NCI-H187 treated with DMSO at 0.1 percent for 48 hours (cell line): ENCODE measurements around the gene TMEM150B.
A peak's percentile ranks its signal among the peaks of the same experiment; 100 is the strongest.

Source experiments
- DNase-seq: peaks from one replicate; lab custom pipeline; 2025; lab: John Stamatoyannopoulos, UW

Gene TMEM150B

GRCh38 chr19:55305983-55306562, 19.1 kb downstream of the TMEM150B start:
- no peak for DNase-seq

GRCh38 chr19:55305491-55305890, 19.6 kb downstream of the TMEM150B start:
- DNase-seq, result no peak

GRCh38 chr19:55304980-55305379, 20.2 kb downstream of the TMEM150B start:
- no peak for DNase-seq

GRCh38 chr19:55304279-55304978, 20.7 kb downstream of the TMEM150B start:
- no peak for DNase-seq

GRCh38 chr19:55303477-55303876, 21.7 kb downstream of the TMEM150B start:
- DNase-seq, result no peak

- no peak for DNase-seq
Measured at GRCh38 chr19:55302318-55302703, 22.8 kb downstream of the TMEM150B start.

GRCh38 chr19:55301459-55302317, 23.5 kb downstream of the TMEM150B start:
- peak; percentile 48 for DNase-seq

GRCh38 chr19:55300886-55301458, 24.2 kb downstream of the TMEM150B start:
- DNase-seq, result no peak

- no peak for DNase-seq
Measured at GRCh38 chr19:55299991-55300390, 25.1 kb downstream of the TMEM150B start.

- no peak for DNase-seq
Measured at GRCh38 chr19:55297267-55297666, 27.9 kb downstream of the TMEM150B start.

- DNase-seq, result no peak
Measured at GRCh38 chr19:55289117-55289796, 35.9 kb downstream of the TMEM150B start.

- DNase-seq, result no peak
Measured at GRCh38 chr19:55287361-55288079, 37.6 kb downstream of the TMEM150B start.

GRCh38 chr19:55285229-55285890, 39.8 kb downstream of the TMEM150B start:
- no peak for DNase-seq

GRCh38 chr19:55284405-55285058, 40.6 kb downstream of the TMEM150B start:
- no peak for DNase-seq

- peak; percentile 21 for DNase-seq
Measured at GRCh38 chr19:55283548-55284377, 41.4 kb downstream of the TMEM150B start, which contains the start of gene BRSK1. Gene BRSK1 (plus strand): TSS chr19:55283997. CDS start chr19:55284443, 446 bp downstream.

GRCh38 chr19:55279770-55280643, 45.1 kb downstream of the TMEM150B start, which contains the start of gene HSPBP1:
Gene HSPBP1 (minus strand): TSS chr19:55280110. CDS start chr19:55279608, 502 bp downstream.
- DNase-seq, result peak; percentile 96

GRCh38 chr19:55279340-55279739, 45.8 kb downstream of the TMEM150B start:
- no peak for DNase-seq
